Esophagus (tissue), 2 donors: ENCODE measurements around the gene SLC29A3. TPM values are rescaled to one million over a fixed set of nuclear protein-coding genes. Genes with fewer than 3 reads are reported as not detected.

Experiments used
- H3K27ac ChIP-seq, 2 donors: one replicate each; pipeline ENCODE4 v1.5.1; 2013; ENCODE audit warnings: low read depth in 2 of 2, mild to moderate bottlenecking in 2 of 2, inconsistent platforms in 1 of 2, low read length in 1 of 2, moderate library complexity in 1 of 2
- H3K27me3 ChIP-seq, 2 donors: one replicate each; pipeline ENCODE4 v1.6.1; 2013; ENCODE audit warnings: low read length in 2 of 2, control low read depth in 1 of 2, mild to moderate bottlenecking in 1 of 2; ENCODE audit not compliant: insufficient read depth in 2 of 2, control insufficient read depth in 1 of 2
- H3K36me3 ChIP-seq, 2 donors: one replicate each; pipeline ENCODE4 v1.6.1; 2013; ENCODE audit warnings: low read length in 1 of 2; ENCODE audit not compliant: control insufficient read depth in 2 of 2, insufficient read depth in 2 of 2
- H3K4me1 ChIP-seq, 2 donors: one replicate each; pipeline ENCODE4 v1.6.1; 2013; ENCODE audit warnings: low read length in 1 of 2; ENCODE audit not compliant: control insufficient read depth in 2 of 2, insufficient read depth in 2 of 2
- H3K4me3 ChIP-seq, 2 donors: one replicate each; pipeline ENCODE4 v1.5.1; 2013; ENCODE audit warnings: low read length in 2 of 2, mild to moderate bottlenecking in 2 of 2, low read depth in 1 of 2, moderate library complexity in 1 of 2
- H3K9me3 ChIP-seq, 2 donors: one replicate each; pipeline ENCODE4 v1.6.1; 2013; ENCODE audit warnings: mild to moderate bottlenecking in 2 of 2, low read depth in 1 of 2, low read length in 1 of 2, moderate library complexity in 1 of 2; ENCODE audit not compliant: control insufficient read depth in 2 of 2, insufficient read depth in 1 of 2
- WGBS, 2 donors: extraction: QIAGEN DNeasy Blood & Tissue Kit; methylation state at CpG; one replicate each; pipeline ENCODE4 v1.1.7; 2013; 5-methylcytosine and 5-hydroxymethylcytosine counted together
- polyA plus RNA-seq, 2 donors: library from polyadenylated mRNA; stranded (reverse); fragments of 200-250 nt; gene quantifications; one replicate each; pipeline ENCODE4 v1.2.3, GENCODE V29; 2013
- donor health status: healthy with polysubstance abuse.
- donor health status: Bipolar disorder and iron deficiency.

SLC29A3 gene
- polyA plus RNA-seq, 2 donors = 1.3 to 1.9 TPM

DNA sequence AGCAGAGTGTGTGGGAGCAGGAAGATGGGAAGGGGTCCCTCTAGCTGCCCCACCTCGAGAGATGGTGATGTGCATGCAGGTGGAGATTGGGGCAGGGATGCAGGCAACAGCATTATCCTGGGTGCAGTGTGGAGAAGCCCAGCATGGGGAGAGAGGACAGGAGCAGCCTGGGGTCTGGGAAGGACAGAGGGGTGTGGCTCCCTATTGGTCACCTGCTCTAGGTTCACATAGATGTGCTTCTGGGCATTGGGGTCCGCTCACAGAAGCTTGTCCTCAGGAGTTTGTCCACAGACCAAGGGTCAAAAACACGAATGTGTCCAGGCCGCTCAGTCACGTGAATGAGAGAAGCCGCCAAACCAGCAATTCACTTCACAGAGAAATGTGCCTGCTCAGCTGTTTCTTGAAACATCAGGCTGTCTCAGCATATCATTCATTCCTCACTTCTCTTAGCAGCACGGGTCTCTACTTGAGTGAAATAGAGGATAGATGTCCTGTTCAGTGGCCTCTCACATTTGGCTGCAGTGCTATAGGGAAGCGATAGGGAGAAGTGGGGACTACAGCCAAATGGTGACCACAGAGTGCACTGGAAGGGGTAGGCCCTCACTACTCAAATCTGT is 11.5 kb upstream of the SLC29A3 start:
- Histone ChIP-seq H3K36me3 (no peaks in the 10 kb centered on the region), H3K27ac (no peak overlapping the region), H3K4me1 (peaks cover 0 to under 1% of the 10 kb centered on the region in 2 donors), H3K4me3 (no peak overlapping the region), H3K27me3 (no peaks in the 10 kb centered on the region), H3K9me3 (no peaks in the 10 kb centered on the region)
- 76 to 81% methylated on average over 8 of the region's 8 CpGs for WGBS, 2 donors

DNA sequence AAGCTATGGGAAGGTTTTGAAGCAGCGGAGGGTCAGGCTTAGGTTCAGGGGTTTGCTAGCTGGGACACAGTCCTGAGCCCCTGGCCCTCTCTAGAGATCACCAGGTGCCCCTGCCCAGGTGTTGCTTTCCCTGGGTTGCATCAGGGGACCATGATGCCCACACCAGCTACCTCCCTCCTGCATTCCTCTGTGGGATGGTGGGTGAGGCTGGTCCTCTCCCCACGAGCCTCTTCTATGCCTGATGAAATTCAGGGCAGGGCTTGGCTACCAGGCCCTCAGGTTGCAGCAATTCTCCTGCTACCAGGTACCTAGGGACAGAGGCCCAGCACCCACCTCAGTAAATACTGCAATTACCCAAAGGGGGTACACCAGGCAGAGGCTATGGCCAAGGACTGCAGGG is 10.8 kb upstream of the SLC29A3 start:
- Histone ChIP-seq H3K4me3 (no peak overlapping the region), H3K27ac (no peak overlapping the region), H3K4me1 (peaks cover 0 to 4% of the 10 kb centered on the region in 2 donors), H3K9me3 (no peaks in the 10 kb centered on the region), H3K27me3 (no peaks in the 10 kb centered on the region), H3K36me3 (no peaks in the 10 kb centered on the region)
- WGBS, 2 donors = 68 to 84% methylated on average over 2 of the region's 2 CpGs

DNA sequence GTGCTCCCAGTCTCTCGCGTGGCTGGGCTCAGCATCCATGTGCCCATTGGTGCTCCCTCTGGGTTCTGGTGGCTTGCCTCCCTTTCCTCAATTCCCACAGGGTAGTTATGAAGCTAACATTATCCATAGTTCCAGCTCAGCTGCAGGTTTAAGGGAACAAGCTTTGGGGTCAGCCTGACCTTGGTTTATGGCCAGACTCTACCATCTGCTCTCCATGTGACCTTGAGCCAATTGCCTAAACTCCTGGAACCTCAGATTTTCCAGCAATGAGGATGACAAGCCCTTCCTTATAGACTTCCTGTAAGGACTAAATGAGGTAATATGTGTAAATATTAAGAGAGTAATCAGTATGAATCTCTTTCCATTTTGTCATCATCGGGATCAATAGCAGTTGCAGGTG is 10.1 kb upstream of the SLC29A3 start:
- no peak overlapping the region for H3K27ac ChIP-seq
- no peaks in the 10 kb centered on the region for H3K36me3 ChIP-seq
- WGBS, 2 donors = 62 to 75% methylated on average over 3 of the region's 3 CpGs
- H3K9me3 ChIP-seq = no peaks in the 10 kb centered on the region
- no peaks in the 10 kb centered on the region for H3K27me3 ChIP-seq
- no peak overlapping the region for H3K4me3 ChIP-seq
- H3K4me1 ChIP-seq = peaks cover 0 to 4% of the 10 kb centered on the region in 2 donors

DNA sequence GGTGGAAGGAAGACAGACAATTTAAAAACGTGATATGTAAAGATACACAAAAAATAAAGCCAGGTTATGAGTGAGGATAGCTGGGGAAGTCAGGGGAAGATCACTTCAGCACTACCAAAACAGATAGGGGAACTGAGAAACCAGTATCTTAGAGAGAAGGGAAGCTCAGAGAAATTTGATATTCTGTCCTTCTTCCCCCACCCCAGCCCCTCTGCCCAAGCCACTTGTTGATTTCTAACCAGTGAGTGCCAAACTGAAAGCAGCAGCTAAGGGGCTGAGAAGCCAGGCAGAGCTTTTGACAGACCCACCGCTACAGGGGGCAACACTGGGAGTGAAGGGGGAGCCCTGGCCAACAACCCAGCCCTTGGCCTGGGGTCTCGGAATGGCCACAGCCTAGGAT is 9.1 kb upstream of the SLC29A3 start:
- no peak overlapping the region for H3K27ac ChIP-seq
- H3K4me3 ChIP-seq = no peak overlapping the region
- no peaks in the 10 kb centered on the region for H3K36me3 ChIP-seq
- peaks cover 0 to 4% of the 10 kb centered on the region in 2 donors for H3K4me1 ChIP-seq
- WGBS, 2 donors = 51 to 54% methylated on average over 3 of the region's 3 CpGs
- no peaks in the 10 kb centered on the region for H3K27me3 ChIP-seq
- H3K9me3 ChIP-seq = no peaks in the 10 kb centered on the region

DNA sequence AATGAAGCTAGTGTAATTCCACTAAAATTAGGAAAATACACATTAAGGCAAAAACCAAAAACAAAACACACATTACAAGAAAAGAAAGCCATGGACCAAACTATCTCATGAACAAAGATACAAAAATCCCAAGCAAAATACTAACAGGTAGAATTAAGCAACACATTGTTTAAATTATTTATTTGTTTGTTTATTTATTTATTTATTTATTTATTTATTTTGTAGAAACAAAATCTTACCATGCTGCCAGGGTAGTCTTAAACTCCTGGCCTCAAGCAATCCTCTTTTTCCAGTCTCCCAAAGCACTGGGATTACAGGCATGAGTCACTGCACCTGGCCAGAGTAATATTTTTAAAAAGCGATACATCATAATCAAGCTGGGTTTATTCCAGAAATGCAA is 6.8 kb upstream of the SLC29A3 start:
- Histone ChIP-seq H3K4me1 (peaks cover 0 to 4% of the 10 kb centered on the region in 2 donors), H3K9me3 (no peaks in the 10 kb centered on the region), H3K27me3 (no peaks in the 10 kb centered on the region), H3K36me3 (no peaks in the 10 kb centered on the region), H3K27ac (no peak overlapping the region), H3K4me3 (no peak overlapping the region)
- WGBS, 2 donors = 52 to 59% methylated on average over 1 of the region's 1 CpG

DNA sequence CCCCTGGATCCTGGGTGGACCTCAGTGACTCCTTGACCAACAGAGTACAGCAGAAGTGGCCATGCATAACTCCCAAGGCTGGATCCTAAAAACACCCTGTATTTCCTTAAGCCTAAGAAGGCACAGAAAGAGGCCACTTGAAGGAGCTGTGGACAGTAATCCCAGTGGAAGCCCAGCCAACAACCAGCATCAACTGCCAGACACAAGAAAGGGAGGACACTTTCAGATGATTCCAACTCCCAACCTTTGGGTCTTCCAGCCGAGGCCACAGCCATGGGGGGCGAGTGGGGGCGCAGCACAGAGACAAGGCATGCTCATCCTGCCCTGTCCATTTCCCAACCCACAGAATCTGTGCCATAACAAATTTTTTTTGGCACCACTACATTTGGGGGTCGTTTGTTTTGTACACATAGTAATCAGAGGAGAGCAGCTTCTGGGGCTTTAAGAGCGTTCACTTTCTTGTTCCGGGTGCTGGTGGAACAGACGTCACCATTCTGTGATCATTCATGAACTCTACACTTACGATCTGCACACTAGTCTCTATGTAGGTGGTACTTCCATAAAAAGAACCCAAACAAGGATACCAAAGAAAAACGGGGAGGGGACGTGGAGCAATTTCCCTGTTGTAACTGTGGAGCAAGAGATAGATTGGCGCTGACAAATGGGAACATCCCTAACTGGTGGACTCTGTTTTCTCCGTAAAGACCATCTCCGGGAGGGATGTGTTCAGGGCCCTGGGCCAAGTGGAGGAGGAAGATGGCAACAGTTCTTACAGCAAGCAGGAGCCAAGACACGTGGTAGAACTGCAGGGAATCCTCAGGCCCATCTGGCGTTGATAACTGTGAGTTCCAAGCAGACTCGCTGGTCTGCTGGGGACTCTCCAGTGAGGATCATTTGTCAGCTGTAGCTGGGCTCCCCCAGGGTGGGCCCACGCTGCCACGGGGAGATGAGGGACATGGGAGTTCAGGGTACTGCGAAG is 6.0 kb upstream of the SLC29A3 start:
- H3K36me3 ChIP-seq = no peaks in the 10 kb centered on the region
- H3K27me3 ChIP-seq = no peaks in the 10 kb centered on the region
- no peaks in the 10 kb centered on the region for H3K9me3 ChIP-seq
- H3K4me1 ChIP-seq = peaks cover 0 to 4% of the 10 kb centered on the region in 2 donors
- H3K4me3 ChIP-seq = no peak overlapping the region
- peak overlapping the region in 1 of 2 donors; percentile 28 for H3K27ac ChIP-seq
- 25 to 32% methylated on average over 19 of the region's 19 CpGs for WGBS, 2 donors

DNA sequence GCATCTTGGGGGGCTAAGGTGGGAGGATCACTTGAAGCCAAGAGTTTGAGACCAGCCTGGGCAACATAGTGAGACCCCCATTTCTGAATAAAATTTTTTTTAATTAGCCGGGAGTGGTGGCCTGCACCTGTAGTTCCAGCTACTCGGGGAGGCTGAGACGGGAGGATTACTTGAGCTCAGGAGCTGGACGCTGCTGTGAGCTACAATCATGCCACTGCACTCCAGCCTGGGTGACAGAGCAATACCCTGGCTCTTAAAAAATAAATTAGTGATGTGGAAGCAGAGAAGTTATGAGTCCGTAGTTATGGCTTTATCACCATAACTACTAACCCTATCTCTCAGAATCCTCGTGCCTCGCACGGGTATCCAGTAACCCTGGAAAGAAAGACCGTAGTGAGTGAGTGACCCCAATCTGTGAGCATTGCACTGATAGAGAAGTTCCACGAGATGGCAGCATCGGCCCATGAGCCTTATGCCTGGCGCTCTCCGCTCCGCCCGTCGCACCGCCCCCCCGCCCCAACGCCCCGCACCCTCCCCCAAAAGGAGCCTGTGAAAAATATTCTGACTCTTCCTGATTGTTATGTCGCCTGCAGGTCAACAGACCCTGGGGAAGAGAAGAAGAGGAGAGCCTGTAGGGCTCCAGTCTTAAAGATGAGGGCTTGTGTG is 4.9 kb upstream of the SLC29A3 start:
- peaks cover 0 to 7% of the 10 kb centered on the region in 2 donors for H3K4me1 ChIP-seq
- H3K4me3 ChIP-seq = no peak overlapping the region
- no peaks in the 10 kb centered on the region for H3K9me3 ChIP-seq
- no peak overlapping the region for H3K27ac ChIP-seq
- H3K36me3 ChIP-seq = no peaks in the 10 kb centered on the region
- H3K27me3 ChIP-seq = no peaks in the 10 kb centered on the region
- WGBS, 2 donors = 6% methylated on average over 21 of the region's 21 CpGs

DNA sequence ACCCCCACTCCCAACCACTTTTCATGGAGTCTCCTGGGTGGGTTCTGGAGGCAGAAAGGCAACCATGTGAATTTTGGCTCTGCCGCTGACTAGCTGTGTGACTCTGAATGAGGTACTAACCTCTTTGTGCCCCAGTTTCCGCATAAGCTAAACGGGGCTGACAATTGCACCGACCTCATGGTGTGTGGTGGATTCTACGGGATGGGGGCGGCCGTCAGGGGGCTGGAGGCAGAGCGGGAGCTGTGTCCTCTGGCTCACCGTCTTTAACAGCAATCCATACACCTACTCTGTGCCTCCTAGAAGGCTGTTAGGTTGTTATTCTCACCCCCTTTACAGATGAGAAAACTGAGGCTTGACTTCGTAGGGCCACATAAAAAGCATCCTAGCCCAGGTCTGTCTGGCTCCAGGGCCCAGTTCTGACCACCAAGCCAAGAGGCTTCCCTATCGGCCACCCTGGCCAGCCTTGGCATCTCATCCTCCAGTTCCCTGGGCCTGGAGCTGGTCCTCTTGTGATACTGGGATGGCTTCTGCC is 4.3 kb upstream of the SLC29A3 start:
- peaks cover 0 to 11% of the 10 kb centered on the region in 2 donors for H3K4me1 ChIP-seq
- H3K27ac ChIP-seq = no peak overlapping the region
- no peaks in the 10 kb centered on the region for H3K9me3 ChIP-seq
- 61 to 64% methylated on average over 11 of the region's 11 CpGs for WGBS, 2 donors
- H3K27me3 ChIP-seq = no peaks in the 10 kb centered on the region
- H3K36me3 ChIP-seq = no peaks in the 10 kb centered on the region
- no peak overlapping the region for H3K4me3 ChIP-seq

DNA sequence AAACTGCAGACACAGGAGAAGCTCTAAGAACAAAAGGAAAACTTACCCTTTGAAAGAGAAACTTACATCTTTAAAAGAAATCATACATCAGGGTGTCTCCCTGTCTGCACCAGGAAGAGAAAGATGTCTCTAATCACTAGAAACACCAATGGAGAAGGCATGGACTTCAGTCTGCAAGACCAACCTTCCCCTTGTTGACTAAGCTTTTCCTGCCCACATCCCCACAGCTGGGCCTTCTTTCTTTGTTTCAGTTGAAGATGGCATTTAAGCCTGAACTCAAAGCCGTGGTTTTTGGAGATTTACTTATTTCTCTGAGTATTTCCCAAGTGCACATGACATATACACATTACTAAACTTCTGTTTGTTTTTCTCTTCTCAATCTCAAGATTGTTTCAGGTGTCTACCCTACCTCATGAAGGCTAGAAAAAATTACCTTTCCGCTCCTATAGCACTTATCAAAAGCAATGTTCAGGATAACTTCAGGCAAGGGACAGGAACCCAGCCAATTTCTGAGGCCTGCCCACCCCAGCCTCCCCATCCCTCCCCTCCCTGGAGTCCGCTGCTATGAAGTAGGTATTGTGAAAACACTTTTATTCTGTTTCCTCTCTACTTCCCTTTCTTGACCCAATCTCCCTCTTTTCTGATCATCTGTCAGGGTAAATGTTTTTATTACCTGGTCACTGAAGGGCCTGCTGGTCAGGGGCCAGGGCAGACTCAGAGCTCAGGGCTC is 2.8 kb upstream of the SLC29A3 start:
- peaks cover 0 to 11% of the 10 kb centered on the region in 2 donors for H3K4me1 ChIP-seq
- no peaks in the 10 kb centered on the region for H3K27me3 ChIP-seq
- H3K27ac ChIP-seq = no peak overlapping the region
- no peaks in the 10 kb centered on the region for H3K36me3 ChIP-seq
- no peak overlapping the region for H3K4me3 ChIP-seq
- 77 to 78% methylated on average over 3 of the region's 3 CpGs for WGBS, 2 donors
- no peaks in the 10 kb centered on the region for H3K9me3 ChIP-seq
